Skeletal muscle cell (primary cell): Measurements from ENCODE around the gene GPATCH8.
A peak's percentile ranks its signal among the peaks of the same experiment; 100 is the strongest.
"Not testable (repeated sequence)": the region's sequence is repeated elsewhere in the genome, so short reads cannot be mapped to it uniquely, and the experiment has no call there.

Source experiments
- DNase-seq: peaks from one replicate; pipeline ENCODE4 v3.0.0-alpha.2; 2010; ENCODE audit warnings: low read depth
- H3K4me3 ChIP-seq: 2 replicates; pipeline ENCODE4 v1.5.1; 2011; ENCODE audit warnings: low read depth, mild to moderate bottlenecking, control low read depth, low read length, moderate library complexity

Gene GPATCH8

DNA sequence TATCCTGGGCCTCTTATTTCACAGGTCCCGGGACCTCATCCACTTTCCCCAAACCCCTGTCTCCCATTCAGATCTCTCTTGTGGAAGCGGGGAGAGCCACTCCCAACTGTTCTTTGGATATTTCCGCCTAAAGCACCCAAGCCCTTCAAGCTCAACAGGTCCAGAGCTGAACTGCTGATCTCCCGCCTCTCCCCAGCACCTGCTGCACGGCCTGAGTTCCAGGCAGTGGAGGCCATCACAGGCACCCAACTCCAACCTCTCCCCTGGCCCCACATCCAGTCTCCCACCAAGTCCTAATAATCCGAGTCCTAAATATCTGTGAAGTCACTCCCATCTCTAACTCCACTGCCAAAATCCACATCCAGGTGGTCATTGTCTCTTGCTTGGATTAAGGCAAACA, 120.3 kb downstream of the GPATCH8 start:
- no peak overlapping the region for H3K4me3 ChIP-seq
- no peak for DNase-seq

DNA sequence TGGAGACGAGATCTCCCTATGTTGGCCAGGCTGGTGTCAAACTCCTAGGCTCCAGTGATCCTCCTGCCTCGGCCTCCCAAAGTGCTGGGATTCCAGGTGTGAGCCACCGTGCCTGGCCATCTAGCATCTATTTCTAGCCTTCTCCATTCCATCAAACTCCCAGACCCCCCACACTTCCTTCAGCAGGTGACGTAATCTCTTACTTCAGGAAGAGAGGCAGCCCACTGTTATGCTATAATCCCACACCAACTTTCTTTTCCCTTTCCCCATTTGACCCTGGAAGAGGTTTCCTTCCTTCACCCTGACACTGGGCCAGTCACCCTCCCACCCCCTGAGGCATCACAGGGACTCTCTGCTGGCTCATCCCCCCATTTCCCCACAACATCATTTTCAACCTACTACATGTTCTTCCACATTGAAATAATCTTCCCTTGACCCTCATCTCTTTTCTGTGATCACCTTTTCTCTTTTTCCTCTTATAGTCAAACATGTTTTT, 121.3 kb downstream of the GPATCH8 start:
- no peak overlapping the region for H3K4me3 ChIP-seq
- DNase-seq, result no peak

DNA sequence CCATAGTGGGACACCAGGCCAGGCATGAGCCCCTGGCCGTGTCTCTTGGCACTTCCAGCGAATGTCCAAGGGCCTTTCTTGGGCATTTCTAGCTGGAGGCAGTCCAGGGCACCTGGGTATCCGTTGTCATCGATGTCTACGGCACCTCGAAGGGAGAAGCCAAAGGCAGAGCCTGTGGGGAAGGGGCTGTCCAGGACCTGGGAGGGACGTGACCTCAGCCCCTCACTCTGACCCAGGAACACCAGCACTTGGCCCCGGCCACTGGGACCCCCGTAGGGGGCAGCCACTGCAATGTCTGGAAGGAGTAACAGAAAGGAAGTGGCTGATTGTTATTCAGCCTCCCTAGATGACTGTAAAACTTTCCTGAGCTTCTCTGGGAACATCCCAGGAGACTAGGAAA, 122.4 kb downstream of the GPATCH8 start:
- no peak overlapping the region for H3K4me3 ChIP-seq
- no peak for DNase-seq

DNA sequence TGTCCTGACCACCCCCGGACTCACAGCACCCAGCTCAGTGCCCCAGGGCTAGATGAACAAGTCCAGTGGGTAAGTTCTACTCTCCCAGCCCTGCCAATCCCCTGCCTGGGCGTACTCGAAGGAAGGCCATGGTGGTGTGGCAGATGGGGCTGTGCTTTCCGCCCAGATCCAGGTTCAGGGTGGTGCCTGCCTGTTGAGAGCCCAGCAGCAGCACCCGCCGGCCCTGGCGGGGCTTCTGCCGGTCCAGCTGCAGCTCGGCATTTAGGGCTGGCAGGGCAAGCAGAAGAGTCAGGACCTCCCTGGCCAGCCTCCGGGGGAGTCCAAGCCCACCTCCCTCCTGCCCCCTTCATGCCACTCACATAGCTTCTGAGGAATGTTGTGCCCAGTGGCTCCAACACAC, 123.3 kb downstream of the GPATCH8 start:
- H3K4me3 ChIP-seq, result no peak overlapping the region
- no peak for DNase-seq

DNA sequence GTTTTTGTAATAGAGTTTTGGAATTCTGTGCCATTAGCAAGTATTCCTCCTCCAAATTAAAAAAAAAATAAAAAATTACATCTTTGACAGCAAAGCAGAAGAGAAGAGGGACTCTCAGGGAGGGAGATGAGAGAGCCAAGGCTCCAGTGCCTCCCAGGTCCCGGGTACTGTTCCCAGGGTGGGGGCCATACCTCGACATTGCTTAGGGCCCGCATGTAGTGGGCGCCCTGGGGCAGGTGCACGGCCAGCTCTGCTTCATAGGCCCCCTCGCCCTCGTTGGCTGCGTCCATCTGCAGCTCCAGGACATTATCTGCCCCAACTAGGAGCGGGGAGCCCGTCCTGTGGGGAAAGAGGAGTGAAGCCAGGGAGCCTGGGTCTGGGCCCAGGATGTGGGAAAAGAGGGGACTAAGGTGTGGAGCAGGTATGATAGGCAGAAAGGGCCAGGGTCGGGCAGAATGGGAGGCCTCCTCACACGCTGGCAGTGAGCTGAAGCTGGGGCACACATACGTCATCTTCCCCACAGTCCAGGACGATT, 125.0 kb downstream of the GPATCH8 start:
- no peak for DNase-seq
- H3K4me3 ChIP-seq, result no peak overlapping the region

DNA sequence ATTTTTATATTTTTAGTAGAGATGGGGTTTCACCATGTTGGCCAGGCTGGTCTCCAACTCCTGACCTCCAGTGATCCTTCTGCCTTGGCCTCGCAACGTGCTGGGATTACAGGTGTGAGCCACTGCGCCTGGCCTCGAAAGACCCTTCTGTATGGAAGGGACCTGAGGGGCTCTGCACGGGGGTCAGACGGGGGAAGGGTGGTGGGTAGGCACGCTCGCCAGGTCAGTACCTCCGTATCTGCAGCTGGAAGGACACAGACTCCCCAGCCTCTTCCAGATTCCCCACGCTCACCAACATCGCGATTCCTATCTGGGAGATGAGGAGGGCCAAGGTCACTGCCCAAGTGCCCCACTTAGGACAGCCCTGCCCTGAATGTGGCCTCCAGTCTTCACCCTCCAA, 126.4 kb downstream of the GPATCH8 start:
- no peak overlapping the region for H3K4me3 ChIP-seq
- DNase-seq, result no peak

DNA sequence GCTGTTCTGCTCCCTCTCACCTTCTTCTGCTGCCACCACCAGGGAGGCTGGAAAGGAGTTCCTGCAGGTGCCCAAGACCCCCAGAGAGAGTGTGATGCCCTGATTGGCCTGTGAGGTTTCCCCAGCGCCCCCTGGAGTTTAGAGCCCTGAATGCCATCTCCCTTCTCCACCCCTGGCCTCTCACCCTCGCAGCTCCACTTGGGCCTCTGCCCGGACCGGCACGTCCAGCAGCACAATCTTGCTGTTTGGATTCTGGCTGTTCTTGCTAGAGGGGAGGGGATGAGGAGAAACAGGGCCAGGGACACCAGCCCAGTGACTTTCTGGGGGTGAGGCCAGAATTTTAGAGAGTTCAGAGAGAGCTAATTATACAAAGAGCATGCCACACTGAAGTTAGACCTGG, 127.1 kb downstream of the GPATCH8 start:
- DNase-seq, result no peak
- H3K4me3 ChIP-seq, result no peak overlapping the region

DNA sequence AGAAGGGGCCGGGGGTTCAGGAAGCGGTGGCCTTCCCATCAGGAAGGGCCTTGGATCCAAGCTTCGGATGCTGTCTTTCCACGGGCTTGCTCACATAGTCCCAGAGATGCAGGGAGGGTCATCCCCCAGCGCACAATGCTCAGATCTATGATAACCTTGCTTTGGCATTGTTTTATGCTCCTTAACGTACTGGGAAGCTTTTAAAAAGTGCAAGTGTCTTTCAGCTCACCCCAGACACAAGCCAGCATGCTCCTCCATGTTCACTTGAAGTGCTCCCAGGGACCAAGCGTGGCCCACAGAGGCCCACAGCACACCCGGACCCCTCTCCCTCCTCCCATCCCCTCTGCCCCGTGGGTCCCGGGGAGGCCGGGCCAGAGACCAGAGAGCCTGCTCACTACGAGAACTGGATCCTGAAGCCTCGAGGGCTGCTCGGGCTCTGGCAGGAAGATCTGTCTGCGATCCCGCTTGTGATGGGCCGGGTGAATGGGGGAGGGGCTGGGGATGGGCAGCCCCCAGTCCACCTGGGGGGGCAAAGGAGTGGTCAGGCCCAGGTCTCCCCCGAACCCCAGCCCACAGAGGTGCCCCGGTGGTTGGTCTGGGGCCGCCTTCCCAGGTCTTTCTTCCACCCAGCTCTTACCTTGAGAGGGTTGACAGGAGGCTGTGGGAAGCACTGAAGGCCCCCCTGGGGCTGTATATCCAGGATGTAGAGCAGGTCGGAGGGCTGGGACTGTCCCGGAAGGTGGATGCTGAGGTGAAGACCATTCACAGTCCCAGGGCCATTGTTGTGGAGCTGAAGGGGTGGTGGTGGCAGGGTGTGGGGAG, 127.8 kb downstream of the GPATCH8 start:
- no peak for DNase-seq
- H3K4me3 ChIP-seq, result no peak overlapping the region

DNA sequence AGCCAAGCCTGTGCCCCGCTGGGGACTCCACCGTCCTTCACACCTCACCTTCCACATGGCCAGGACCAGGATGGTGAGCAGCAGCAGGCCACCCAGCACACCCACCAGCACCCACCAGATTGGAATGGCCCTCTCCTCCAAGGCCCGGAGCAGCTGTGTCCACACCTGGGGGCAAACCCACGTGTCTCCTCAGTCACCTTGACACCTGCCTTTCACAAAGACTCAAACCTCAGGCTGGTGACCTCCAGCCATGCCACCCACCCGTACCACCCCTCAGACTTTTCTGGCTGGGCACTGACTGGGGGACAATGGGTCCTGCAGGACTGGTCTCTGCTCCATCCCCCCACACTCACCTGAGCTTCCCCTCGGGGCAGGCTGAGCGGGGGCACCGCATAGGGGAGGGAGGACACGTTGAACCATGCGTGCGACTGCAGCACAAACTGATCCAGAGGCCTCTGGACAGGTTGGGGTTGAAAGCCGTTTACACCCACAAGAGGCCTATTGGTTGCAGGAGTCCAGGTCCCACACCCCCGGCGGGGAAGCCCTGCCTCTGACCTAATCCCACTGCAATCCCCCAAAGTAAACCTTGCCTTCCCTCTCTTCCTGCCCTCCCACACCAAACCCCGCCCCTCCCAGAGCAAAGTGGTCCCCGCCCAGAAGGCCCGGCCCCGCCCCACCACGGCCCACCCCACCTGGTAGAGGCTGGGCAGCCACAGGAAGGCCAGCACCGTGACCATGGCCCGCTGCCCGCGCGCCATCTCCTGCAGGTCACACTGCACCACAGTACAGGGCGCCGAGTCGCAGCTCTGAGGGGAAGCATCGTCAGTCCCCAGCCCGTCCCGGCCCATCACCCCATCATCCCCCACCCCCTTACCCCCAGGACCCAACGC, 128.7 kb downstream of the GPATCH8 start:
- no peak overlapping the region for H3K4me3 ChIP-seq
- DNase-seq, result no peak

DNA sequence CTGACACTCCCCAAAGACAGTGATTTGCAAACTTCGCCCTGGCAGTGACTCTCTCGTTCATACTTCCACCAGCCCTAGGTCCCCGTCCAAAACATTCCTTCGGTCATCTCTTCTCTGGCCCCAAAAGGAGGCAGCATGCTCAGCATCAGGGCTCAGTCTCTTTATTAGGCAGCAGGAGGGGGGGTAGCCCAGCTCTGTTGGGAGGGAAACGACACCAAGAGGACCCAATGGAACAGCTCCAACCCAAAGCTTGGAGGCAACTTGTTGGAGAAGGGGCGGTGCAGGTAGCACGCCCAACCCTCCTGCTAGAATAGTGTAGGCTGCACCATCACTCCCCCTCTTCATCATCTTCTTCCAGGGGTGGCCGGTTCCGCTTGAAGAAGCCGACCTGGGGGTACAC, 131.2 kb downstream of the GPATCH8 start:
- no peak for DNase-seq
- H3K4me3 ChIP-seq, result no peak overlapping the region

DNA sequence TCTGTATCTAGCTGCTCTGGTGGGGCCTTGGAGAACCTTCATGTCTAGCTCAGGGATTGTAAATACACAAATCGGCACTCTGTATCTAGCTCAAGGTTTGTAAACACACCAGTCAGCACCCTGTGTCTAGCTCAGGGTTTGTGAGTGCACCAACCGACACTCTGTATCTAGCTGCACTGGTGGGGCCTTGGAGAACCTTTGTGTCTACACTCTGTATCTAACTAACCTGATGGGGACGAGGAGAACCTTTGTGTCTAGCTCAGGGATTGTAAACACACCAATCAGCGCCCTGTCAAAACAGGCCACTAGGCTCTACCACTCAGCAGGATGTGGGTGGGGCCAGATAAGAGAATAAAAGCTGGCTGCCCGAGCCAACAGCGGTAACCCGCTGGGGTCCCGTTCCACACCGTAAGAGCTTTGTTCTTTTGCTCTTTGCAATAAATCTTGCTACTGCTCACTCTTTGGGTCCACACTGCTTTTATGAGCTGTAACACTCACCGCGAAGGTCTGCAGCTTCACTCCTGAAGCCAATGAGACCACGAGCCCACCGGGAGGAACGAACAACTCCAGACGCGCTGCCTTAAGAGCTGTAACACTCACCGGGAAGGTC, 133.7 kb downstream of the GPATCH8 start:
- H3K4me3 ChIP-seq, DNase-seq: not testable (repeated sequence)

DNA sequence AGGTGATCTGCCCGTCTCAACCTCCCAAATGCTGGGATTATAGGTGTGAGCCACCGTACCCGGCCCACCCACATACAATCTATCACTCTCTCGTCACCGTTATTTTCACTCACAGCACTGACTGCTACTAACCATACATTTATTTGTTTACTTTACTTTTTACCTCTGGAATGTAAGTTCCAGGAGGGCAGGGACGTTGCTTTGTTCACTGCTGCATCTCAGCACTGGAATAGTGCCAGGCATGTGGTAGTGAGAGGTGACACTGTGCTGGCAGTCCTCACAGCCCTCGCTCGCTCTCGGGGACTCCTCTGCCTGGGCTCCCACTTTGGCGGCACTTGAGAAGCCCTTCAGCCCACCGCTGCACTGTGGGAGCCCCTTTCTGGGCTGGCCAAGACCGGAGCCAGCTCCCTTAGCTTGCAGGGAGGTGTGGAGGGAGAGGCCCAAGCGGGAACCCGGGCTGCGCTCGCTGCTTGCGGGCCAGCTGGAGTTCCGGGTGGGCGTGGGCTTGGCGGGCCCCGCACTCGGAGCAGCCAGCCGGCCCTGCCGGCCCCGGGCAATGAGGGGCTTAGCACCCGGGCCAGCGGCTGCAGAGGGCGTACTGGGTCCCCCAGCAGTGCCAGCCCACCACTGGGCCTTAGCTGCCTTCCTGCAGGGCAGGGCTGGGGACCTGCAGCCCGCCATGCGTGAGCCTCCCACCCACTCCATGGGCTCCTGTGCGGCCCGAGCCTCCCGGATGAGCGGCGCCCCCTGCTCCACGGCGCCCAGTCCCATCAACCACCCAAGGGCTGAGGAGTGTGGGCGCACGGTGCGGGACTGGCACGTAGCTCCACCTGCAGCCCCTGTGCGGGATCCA, 134.6 kb downstream of the GPATCH8 start:
- not testable (repeated sequence) for DNase-seq, H3K4me3 ChIP-seq

DNA sequence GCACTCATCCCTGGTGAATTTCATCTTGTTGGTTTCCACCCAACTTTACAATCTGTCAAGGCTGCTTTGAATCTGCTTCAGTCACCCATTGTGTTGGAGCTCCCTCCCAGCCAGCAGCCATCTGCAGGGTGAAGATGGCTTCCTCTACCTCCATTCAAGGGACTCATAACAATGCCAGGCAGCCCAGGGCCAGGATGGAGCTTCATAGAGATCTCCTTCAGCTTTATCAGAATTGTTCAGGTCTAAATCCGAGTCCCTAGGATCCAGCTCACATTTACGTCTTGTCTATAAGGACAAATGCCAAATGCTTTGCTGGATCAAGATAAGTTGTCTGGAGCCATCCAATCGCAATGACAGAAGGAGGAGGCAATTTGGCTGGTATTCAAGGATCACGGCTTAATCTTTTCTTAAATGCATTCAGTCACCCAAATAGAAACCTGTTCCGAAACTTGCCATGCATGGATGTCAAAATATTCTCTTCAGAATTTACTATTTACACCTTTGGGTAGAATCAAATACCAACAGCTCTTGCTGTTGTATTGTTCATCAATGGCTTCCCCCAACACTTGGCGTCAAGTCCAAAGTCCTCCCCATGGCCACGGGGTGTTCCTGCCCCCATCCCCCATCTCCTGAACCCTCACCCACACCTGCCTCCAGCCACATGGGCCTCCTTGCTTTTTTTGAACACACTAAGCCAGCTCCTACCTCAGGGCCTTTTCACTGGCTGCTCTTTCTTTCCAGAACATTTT, 135.8 kb downstream of the GPATCH8 start:
- no peak overlapping the region for H3K4me3 ChIP-seq
- DNase-seq, result no peak

DNA sequence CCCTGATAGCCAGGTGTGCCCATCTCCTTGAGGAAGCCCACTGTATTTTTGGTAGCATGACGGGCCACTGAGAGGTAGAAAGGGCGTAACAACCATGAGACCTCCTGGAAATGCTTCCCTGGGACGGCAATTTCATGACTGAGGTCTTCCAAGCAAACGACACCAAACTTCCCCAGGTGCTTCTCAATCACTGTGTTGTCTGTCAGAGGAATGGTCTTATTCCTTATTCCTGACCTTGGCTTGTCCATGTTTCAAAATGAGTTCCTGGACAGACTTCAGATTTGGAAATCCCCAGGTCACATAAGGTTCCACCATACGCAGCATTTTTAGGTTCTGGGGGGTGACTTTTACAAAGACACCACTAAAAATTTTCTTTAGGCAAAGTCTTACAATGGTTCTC, 138.2 kb downstream of the GPATCH8 start:
- not testable (repeated sequence) for DNase-seq, H3K4me3 ChIP-seq

DNA sequence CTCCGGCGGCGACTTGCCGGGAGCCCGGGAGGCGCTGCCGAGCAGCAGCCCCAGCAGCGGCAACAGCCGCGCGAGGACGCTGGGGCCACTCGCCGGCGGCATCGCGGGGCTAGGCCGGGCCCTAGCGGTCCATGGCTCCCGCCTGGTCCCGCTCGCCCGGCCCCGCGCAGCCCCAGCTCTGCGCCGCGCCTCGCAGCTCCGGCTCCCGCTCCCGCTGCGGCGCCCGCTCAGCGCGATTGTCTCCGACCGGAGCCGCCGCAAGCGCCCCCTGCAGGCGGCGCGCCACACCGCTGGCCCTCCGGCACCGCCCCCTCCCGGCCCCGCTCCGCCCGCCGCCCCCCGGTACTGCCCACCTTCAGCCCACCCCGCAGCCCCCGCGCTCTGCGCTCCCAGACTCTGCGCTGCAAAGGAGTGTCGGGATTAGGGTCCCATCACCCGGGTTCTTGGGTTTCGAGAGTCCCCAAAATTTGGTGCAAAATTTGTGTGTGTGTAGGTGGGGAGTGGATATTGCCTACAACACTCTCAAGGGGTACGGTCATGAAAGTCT, 139.5 kb downstream of the GPATCH8 start, which contains the start of gene FAM171A2:
Gene FAM171A2 (minus strand): TSS at position 241 of the 547 bp plus-strand sequence. CDS start 139 bp downstream, at position 102.
- DNase-seq, result no peak
- peak within 1 kb of the TSS; percentile 84 for H3K4me3 ChIP-seq

DNA sequence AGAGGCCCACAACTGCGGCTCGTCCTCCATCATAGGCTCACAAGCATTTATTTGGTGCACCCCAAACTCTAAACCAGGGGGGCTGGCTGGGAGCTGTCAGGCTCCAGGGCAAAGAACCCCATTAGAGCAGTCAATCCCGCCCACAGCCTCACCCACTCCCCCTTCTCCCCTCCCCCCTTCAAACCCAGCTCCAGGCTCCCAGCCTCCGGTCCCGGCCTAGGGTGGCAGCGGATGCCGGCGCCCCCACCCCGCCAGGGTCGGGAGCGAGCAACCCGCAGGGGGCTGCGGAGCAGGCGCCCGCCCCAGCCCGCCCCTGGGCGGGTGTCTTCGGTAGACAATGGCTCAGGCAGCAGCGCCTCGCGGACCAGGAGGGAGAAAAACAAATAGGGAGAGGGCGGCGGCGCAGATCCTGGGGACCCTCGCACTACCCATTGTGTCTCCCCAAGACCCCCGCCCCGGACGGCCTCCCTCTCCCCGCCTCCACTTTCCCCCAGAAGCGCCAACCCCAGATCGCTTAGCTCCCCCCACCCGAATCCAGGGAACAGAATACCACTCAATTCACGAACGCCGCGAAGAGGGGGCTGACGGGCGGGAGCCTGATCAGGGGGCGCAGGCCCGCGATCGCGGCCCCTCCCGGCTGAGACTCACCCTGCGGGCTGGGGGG, 140.1 kb downstream of the GPATCH8 start:
- no peak for DNase-seq
- peak overlapping the region; percentile 84 for H3K4me3 ChIP-seq

DNA sequence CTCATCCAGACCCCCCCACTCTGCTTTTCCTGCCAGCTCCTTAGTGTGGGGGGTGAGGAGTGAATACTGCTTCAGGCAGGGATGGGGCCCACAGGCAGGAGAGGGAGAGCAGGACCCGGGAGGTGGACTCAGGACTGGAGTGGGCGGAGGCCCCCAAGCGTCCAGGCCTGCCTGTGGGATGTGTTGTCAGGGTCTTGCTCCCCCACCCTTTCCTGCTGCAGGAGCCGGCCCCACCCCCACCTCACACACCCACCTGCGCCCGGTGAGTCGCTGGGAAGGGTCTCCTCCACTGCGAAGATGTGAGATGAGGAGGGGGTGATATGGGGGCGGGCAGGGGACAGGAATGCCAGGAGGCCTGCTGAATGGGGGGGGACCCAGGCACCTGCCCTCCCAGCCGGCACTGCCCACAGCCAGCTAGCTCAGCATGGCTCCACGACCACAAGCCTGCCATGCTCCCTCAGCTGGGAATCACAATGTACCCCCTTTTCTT, 140.7 kb downstream of the GPATCH8 start:
- H3K4me3 ChIP-seq, result peak overlapping the region; percentile 84
- DNase-seq, result no peak
